ENCODE results near the gene KHDC1L.
"Not testable (repeated sequence)": the region's sequence is repeated elsewhere in the genome, so short reads cannot be mapped to it uniquely, and the experiment has no call there.

The KHDC1L gene

GRCh38 chr6:73225396-73225795, at the start of gene KHDC1L:
TSS of gene KHDC1L (minus strand) at chr6:73225496. CDS start at chr6:73225408, 88 bp downstream.
- in situ Hi-C loops (cut with MboI; ENCODE audit: low sequenced_read_pairs) = no loop called here

GRCh38 chr6:73269296-73269695, 44.0 kb upstream of the KHDC1L start:
- in situ Hi-C loops (cut with MboI; ENCODE audit: low sequenced_read_pairs) = not testable (repeated sequence)

- in situ Hi-C loops (cut with MboI; ENCODE audit: low sequenced_read_pairs) = not testable (repeated sequence)
These were observed 43.6 kb upstream of the KHDC1L start for GRCh38 chr6:73268896-73269295.

GRCh38 chr6:73264446-73264845, 39.1 kb upstream of the KHDC1L start:
- in situ Hi-C loops (cut with MboI; ENCODE audit: low sequenced_read_pairs) = no loop called here

- in situ Hi-C loops (cut with MboI; ENCODE audit: low sequenced_read_pairs) = no loop called here
These were observed 38.2 kb upstream of the KHDC1L start for GRCh38 chr6:73263570-73263909.

- in situ Hi-C loops (cut with MboI; ENCODE audit: low sequenced_read_pairs) = no loop called here
These were observed 37.6 kb upstream of the KHDC1L start, which contains the start of gene KHDC1 for GRCh38 chr6:73262671-73263569. TSS of gene KHDC1 (minus strand) at chr6:73263196. CDS start at chr6:73242517, 20,679 bp downstream.

- in situ Hi-C loops (cut with MboI; ENCODE audit: low sequenced_read_pairs) = no loop called here
These were observed 33.4 kb upstream of the KHDC1L start for GRCh38 chr6:73258721-73259120.

- in situ Hi-C loops (cut with MboI; ENCODE audit: low sequenced_read_pairs) = not testable (repeated sequence)
These were observed 29.0 kb upstream of the KHDC1L start for GRCh38 chr6:73254323-73254722.

- in situ Hi-C loops (cut with MboI; ENCODE audit: low sequenced_read_pairs) = no loop called here
These were observed 27.4 kb upstream of the KHDC1L start for GRCh38 chr6:73252703-73253102.

GRCh38 chr6:73250016-73250415, 24.7 kb upstream of the KHDC1L start:
- in situ Hi-C loops (cut with MboI; ENCODE audit: low sequenced_read_pairs) = no loop called here

GRCh38 chr6:73248192-73248903, 23.1 kb upstream of the KHDC1L start:
- in situ Hi-C loops (cut with MboI; ENCODE audit: low sequenced_read_pairs) = no loop called here

- in situ Hi-C loops (cut with MboI; ENCODE audit: low sequenced_read_pairs) = no loop called here
These were observed 16.7 kb upstream of the KHDC1L start for GRCh38 chr6:73242001-73242400.

GRCh38 chr6:73240730-73241129, 15.4 kb upstream of the KHDC1L start:
- in situ Hi-C loops (cut with MboI; ENCODE audit: low sequenced_read_pairs) = no loop called here

GRCh38 chr6:73236144-73236750, 11.0 kb upstream of the KHDC1L start:
- in situ Hi-C loops (cut with MboI; ENCODE audit: low sequenced_read_pairs) = no loop called here

GRCh38 chr6:73234733-73235132, 9.4 kb upstream of the KHDC1L start:
- in situ Hi-C loops (cut with MboI; ENCODE audit: low sequenced_read_pairs) = no loop called here

GRCh38 chr6:73233971-73234370, 8.7 kb upstream of the KHDC1L start:
- in situ Hi-C loops (cut with MboI; ENCODE audit: low sequenced_read_pairs) = not testable (repeated sequence)

GRCh38 chr6:73233048-73233447, 7.8 kb upstream of the KHDC1L start:
- in situ Hi-C loops (cut with MboI; ENCODE audit: low sequenced_read_pairs) = no loop called here

GRCh38 chr6:73231986-73232391, 6.7 kb upstream of the KHDC1L start:
- in situ Hi-C loops (cut with MboI; ENCODE audit: low sequenced_read_pairs) = no loop called here

GRCh38 chr6:73227606-73228255, 2.4 kb upstream of the KHDC1L start:
- in situ Hi-C loops (cut with MboI; ENCODE audit: low sequenced_read_pairs) = no loop called here

- in situ Hi-C loops (cut with MboI; ENCODE audit: low sequenced_read_pairs) = no loop called here
These were observed 8.4 kb downstream of the KHDC1L start for GRCh38 chr6:73216859-73217258.

GRCh38 chr6:73209117-73209516, 16.2 kb downstream of the KHDC1L start:
- in situ Hi-C loops (cut with MboI; ENCODE audit: low sequenced_read_pairs) = no loop called here
